Lung (tissue), 12 donors: ENCODE data around the gene VTCN1. TPM values are rescaled to one million over a fixed set of nuclear protein-coding genes. Genes with fewer than 3 reads are reported as not detected.

ENCODE experiments used
- ATAC-seq: fragments of 200-7000 bp; cut with Tn5 transposase; one replicate; pipeline ENCODE4 v1.9.1; 2020; ENCODE audit warnings: moderate number of reproducible peaks; ENCODE audit not compliant: insufficient read depth, low FRiP score
- DNase-seq, 3 donors: peaks; one replicate each; pipeline ENCODE4 v3.0.0-alpha.2; 2013 to 2017
- H3K27ac ChIP-seq, 2 donors: one replicate each; pipeline ENCODE4 v1.5.1; 2013; ENCODE audit warnings: mild to moderate bottlenecking in 2 of 2, moderate library complexity in 2 of 2, control low read depth in 1 of 2, inconsistent platforms in 1 of 2, low read depth in 1 of 2, low read length in 1 of 2
- H3K27me3 ChIP-seq, 3 donors: one replicate each; pipeline ENCODE4 v1.5.1; 2013; ENCODE audit warnings: low read length in 2 of 3; ENCODE audit not compliant: control insufficient read depth in 3 of 3, insufficient read depth in 3 of 3
- H3K36me3 ChIP-seq, 4 donors: one replicate each; pipeline ENCODE4 v1.5.1; 2013; ENCODE audit warnings: low read length in 4 of 4, mild to moderate bottlenecking in 1 of 4, moderate library complexity in 1 of 4; ENCODE audit not compliant: control insufficient read depth in 4 of 4, insufficient read depth in 4 of 4
- H3K4me1 ChIP-seq, 5 donors: one replicate each; pipeline ENCODE4 v1.5.1; 2013; ENCODE audit warnings: low read length in 5 of 5, mild to moderate bottlenecking in 2 of 5, moderate library complexity in 1 of 5; ENCODE audit not compliant: control insufficient read depth in 5 of 5, insufficient read depth in 5 of 5
- H3K4me3 ChIP-seq: one replicate; pipeline ENCODE4 v1.5.1; 2013; ENCODE audit warnings: mild to moderate bottlenecking, control low read depth, moderate library complexity
- H3K9ac ChIP-seq, 2 donors: one replicate each; pipeline ENCODE4 v1.5.1; 2013; ENCODE audit warnings: low read length in 2 of 2, control low read depth in 1 of 2; ENCODE audit not compliant: insufficient read depth in 1 of 2
- H3K9me3 ChIP-seq, 4 donors: one replicate each; pipeline ENCODE4 v1.5.1; 2013; ENCODE audit warnings: low read length in 3 of 4, mild to moderate bottlenecking in 1 of 4, moderate library complexity in 1 of 4; ENCODE audit not compliant: control insufficient read depth in 4 of 4, insufficient read depth in 3 of 4
- WGBS, 2 donors: extraction: QIAGEN DNeasy Blood & Tissue Kit; methylation state at CpG; one replicate each; pipeline ENCODE4 v1.1.7; 2013; 5-methylcytosine and 5-hydroxymethylcytosine counted together
- polyA plus RNA-seq, 2 donors: library from polyadenylated mRNA; stranded (reverse); fragments of 200-250 nt; gene quantifications; one replicate each; pipeline ENCODE4 v1.2.1, GENCODE V29; 2013
- total RNA-seq, 2 donors: library from RNA; depleted of rRNA in 1 of 2; stranded (reverse); fragments of >200 nt in 1 of 2; gene quantifications; one replicate each; pipeline ENCODE4 v1.2.1, GENCODE V29; 2014 to 2021
- TF ChIP-seq, protein P1 (sequence below): IDR thresholded peaks from 2 replicates; pipeline ENCODE4 v1.5.1; 2012; ENCODE audit warnings: mild to moderate bottlenecking; ENCODE audit errors: control extremely low read depth, extremely low read depth
- donor health status: control.
- donor health status: control.
- donor health status: Bipolar disorder and iron deficiency.
- donor health status: healthy.
- donor health status: DM: yes; HTN: yes; CAD: no.

Gene VTCN1
- total and polyA plus RNA-seq, 4 donors: 0.45 to 3.9 (median 1.9) TPM

- H3K4me3 ChIP-seq: no peak overlapping the region
- H3K36me3 ChIP-seq: no peaks in the 10 kb centered on the region
- DNase-seq (no peak), ATAC-seq (no peak)
- H3K27ac ChIP-seq: no peak overlapping the region
- no peaks in the 10 kb centered on the region for H3K27me3 ChIP-seq
- peaks cover 0 to 15% (median 11%) of the 10 kb centered on the region in 5 donors for H3K4me1 ChIP-seq
- 82 to 93% methylated on average over 4 of the region's 4 CpGs for WGBS, 2 donors
- H3K9ac ChIP-seq: no peak overlapping the region
- TF ChIP-seq, protein P1, sequence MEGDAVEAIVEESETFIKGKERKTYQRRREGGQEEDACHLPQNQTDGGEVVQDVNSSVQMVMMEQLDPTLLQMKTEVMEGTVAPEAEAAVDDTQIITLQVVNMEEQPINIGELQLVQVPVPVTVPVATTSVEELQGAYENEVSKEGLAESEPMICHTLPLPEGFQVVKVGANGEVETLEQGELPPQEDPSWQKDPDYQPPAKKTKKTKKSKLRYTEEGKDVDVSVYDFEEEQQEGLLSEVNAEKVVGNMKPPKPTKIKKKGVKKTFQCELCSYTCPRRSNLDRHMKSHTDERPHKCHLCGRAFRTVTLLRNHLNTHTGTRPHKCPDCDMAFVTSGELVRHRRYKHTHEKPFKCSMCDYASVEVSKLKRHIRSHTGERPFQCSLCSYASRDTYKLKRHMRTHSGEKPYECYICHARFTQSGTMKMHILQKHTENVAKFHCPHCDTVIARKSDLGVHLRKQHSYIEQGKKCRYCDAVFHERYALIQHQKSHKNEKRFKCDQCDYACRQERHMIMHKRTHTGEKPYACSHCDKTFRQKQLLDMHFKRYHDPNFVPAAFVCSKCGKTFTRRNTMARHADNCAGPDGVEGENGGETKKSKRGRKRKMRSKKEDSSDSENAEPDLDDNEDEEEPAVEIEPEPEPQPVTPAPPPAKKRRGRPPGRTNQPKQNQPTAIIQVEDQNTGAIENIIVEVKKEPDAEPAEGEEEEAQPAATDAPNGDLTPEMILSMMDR: no peak
- H3K9me3 ChIP-seq: no peaks in the 10 kb centered on the region
Measured at GRCh38 chr1:117240547-117240946, 29.8 kb upstream of the VTCN1 start.

GRCh38 chr1:117239467-117239866 is 28.7 kb upstream of the VTCN1 start:
- H3K27ac ChIP-seq: no peak overlapping the region
- ATAC-seq: no peak
- H3K36me3 ChIP-seq: no peaks in the 10 kb centered on the region
- no peak overlapping the region for H3K4me3 ChIP-seq
- H3K27me3 ChIP-seq: no peaks in the 10 kb centered on the region
- H3K9ac ChIP-seq: no peak overlapping the region
- H3K4me1 ChIP-seq: peaks cover 0 to 15% (median 11%) of the 10 kb centered on the region in 5 donors
- TF ChIP-seq, protein P1: no peak
- no peaks in the 10 kb centered on the region for H3K9me3 ChIP-seq
- DNase-seq: no peak

- DNase-seq (peak; percentile 53 to 90 (median 86)), ATAC-seq (peak; percentile 68)
- no peaks in the 10 kb centered on the region for H3K27me3 ChIP-seq
- no peaks in the 10 kb centered on the region for H3K36me3 ChIP-seq
- H3K27ac ChIP-seq: no peak overlapping the region
- 18 to 31% methylated on average over 1 of the region's 1 CpG for WGBS, 2 donors
- H3K9me3 ChIP-seq: no peaks in the 10 kb centered on the region
- H3K4me1 ChIP-seq: peaks cover 0 to 15% (median 11%) of the 10 kb centered on the region in 5 donors
- no peak overlapping the region for H3K4me3 ChIP-seq
- H3K9ac ChIP-seq: peak overlapping the region in 1 of 2 donors; percentile 17
- TF ChIP-seq, protein P1: no peak
Measured at GRCh38 chr1:117237726-117238381, 27.1 kb upstream of the VTCN1 start.
